ENCODE measurements around the gene NR6A1. TPM values are rescaled to one million over a fixed set of nuclear protein-coding genes. Genes with fewer than 3 reads are reported as not detected.

The NR6A1 gene
- total and polyA plus RNA-seq, 11 donors, result 0.65 to 5.7 (median 1.6) TPM

- Histone ChIP-seq H3K9me3 (no peaks in the 10 kb centered on the region), H3K27ac (no peak overlapping the region), H3K36me3 (no peaks in the 10 kb centered on the region), H3K4me1 (peaks cover 0 to 15% (median 2%) of the 10 kb centered on the region in 12 donors), H3K4me3 (no peak overlapping the region), H3K27me3 (peaks cover 11 to 75% (median 38%) of the 10 kb centered on the region in 9 donors)
- ATAC-seq, result no peak
- 69 to 77% (median 70%) methylated on average over 8 to 21 of the region's 21 CpGs for WGBS, 4 donors
- DNase-seq, result peak in 2 of 5 donors; percentile 15 to 40
- intact Hi-C loops (cut with DNase I), result loop anchor here in 1 of 10 donors (5.0 kb wide), 1 partner anchor 43 kb away; no protein-coding TSS in a partner anchor
- TF ChIP-seq POLR2A (IDR thresholded peaks at IDR 0.05), result no peak
- TF ChIP-seq, protein P1, sequence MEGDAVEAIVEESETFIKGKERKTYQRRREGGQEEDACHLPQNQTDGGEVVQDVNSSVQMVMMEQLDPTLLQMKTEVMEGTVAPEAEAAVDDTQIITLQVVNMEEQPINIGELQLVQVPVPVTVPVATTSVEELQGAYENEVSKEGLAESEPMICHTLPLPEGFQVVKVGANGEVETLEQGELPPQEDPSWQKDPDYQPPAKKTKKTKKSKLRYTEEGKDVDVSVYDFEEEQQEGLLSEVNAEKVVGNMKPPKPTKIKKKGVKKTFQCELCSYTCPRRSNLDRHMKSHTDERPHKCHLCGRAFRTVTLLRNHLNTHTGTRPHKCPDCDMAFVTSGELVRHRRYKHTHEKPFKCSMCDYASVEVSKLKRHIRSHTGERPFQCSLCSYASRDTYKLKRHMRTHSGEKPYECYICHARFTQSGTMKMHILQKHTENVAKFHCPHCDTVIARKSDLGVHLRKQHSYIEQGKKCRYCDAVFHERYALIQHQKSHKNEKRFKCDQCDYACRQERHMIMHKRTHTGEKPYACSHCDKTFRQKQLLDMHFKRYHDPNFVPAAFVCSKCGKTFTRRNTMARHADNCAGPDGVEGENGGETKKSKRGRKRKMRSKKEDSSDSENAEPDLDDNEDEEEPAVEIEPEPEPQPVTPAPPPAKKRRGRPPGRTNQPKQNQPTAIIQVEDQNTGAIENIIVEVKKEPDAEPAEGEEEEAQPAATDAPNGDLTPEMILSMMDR (IDR thresholded peaks at IDR 0.05), result no peak
Observed at GRCh38 chr9:124475158-124475867, 295.8 kb downstream of the NR6A1 start.

- H3K36me3 ChIP-seq, result no peaks in the 10 kb centered on the region
- no peak for DNase-seq
- intact Hi-C loops (cut with DNase I), result no loop called here
- H3K27ac ChIP-seq, result no peak overlapping the region
- H3K4me3 ChIP-seq, result no peak overlapping the region
- peaks cover 11 to 73% (median 30%) of the 10 kb centered on the region in 9 donors for H3K27me3 ChIP-seq
- H3K9me3 ChIP-seq, result no peaks in the 10 kb centered on the region
- no peak for ATAC-seq
- H3K4me1 ChIP-seq, result peaks cover 0 to 15% (median 2%) of the 10 kb centered on the region in 12 donors
- TF ChIP-seq, protein P1 (IDR thresholded peaks at IDR 0.05), result no peak
- no peak for TF ChIP-seq POLR2A (IDR thresholded peaks at IDR 0.05)
- WGBS, 4 donors, result 59 to 86% (median 71%) methylated on average over 4 of the region's 4 CpGs
Observed at GRCh38 chr9:124474151-124474550, 297.0 kb downstream of the NR6A1 start.

GRCh38 chr9:124473310-124473709 lies 297.8 kb downstream of the NR6A1 start:
- Histone ChIP-seq H3K4me3 (no peak overlapping the region), H3K27me3 (peaks cover 10 to 64% (median 26%) of the 10 kb centered on the region in 9 donors), H3K4me1 (peaks cover 0 to 14% (median 2%) of the 10 kb centered on the region in 12 donors), H3K27ac (no peak overlapping the region), H3K9me3 (no peaks in the 10 kb centered on the region), H3K36me3 (no peaks in the 10 kb centered on the region)
- intact Hi-C loops (cut with DNase I), result no loop called here
- no peak for TF ChIP-seq POLR2A (IDR thresholded peaks at IDR 0.05)
- TF ChIP-seq, protein P1 (IDR thresholded peaks at IDR 0.05), result no peak
- DNase-seq (peak in 1 of 5 donors; percentile 13), ATAC-seq (no peak)
- WGBS, 4 donors, result 76 to 80% (median 78%) methylated on average over 10 of the region's 10 CpGs

- peaks cover 6 to 59% (median 24%) of the 10 kb centered on the region in 9 donors for H3K27me3 ChIP-seq
- ATAC-seq, result no peak
Observed at GRCh38 chr9:124472770-124473169, 298.3 kb downstream of the NR6A1 start.

More at GRCh38 chr9:124472770-124473169, 298.3 kb downstream of the NR6A1 start:
- DNase-seq, result peak in 1 of 5 donors; percentile 16
- H3K9me3 ChIP-seq, result no peaks in the 10 kb centered on the region
- no peak overlapping the region for H3K27ac ChIP-seq
- H3K4me3 ChIP-seq, result no peak overlapping the region
- peaks cover 0 to 8% (median under 1%) of the 10 kb centered on the region in 12 donors for H3K4me1 ChIP-seq
- WGBS, 4 donors, result 57 to 72% (median 70%) methylated on average over 7 of the region's 7 CpGs
- H3K36me3 ChIP-seq, result no peaks in the 10 kb centered on the region
- intact Hi-C loops (cut with DNase I), result no loop called here
- TF ChIP-seq POLR2A (IDR thresholded peaks at IDR 0.05), result no peak
- TF ChIP-seq, protein P1 (IDR thresholded peaks at IDR 0.05), result no peak
